Endothelial cell of umbilical vein (primary cell): ENCODE data around the gene APOH. TPM values are rescaled to one million over a fixed set of nuclear protein-coding genes. Genes with fewer than 3 reads are reported as not detected.

Experiments
- BruUV-seq: library from RNA; stranded (reverse); fragments of 400-500 nt; replicated peaks from 2 replicates; lab custom pipeline; 2021; lab: Mats Ljungman, UMichigan
- CTCF ChIA-PET: fragments of 300-600, 350-600 bp; sonication (Branson Sonifier 250); formaldehyde crosslinking; loops from one replicate; lab custom pipeline; 2021; ENCODE audit warnings: antibody characterized with exemption, inconsistent platforms; lab: Charles Lee
- POLR2A ChIA-PET: fragments of 300-600, 350-600 bp; sonication (Branson Sonifier 250); formaldehyde crosslinking; loops from one replicate; lab custom pipeline; 2021; ENCODE audit warnings: antibody characterized with exemption, inconsistent platforms; lab: Charles Lee
- DNase-seq: peaks from one replicate; pipeline ENCODE4 v3.0.0-alpha.2; 2011; ENCODE audit warnings: low read depth, low spot score
- FAIRE-seq: peaks from 2 replicates; lab custom pipeline; 2011; peaks lifted over from hg19 to GRCh38; lab: Jason Lieb, UNC
- H2AFZ ChIP-seq: 2 replicates; pipeline ENCODE4 v1.6.0; 2012; ENCODE audit warnings: low read depth, low read length, control low read depth, inconsistent platforms
- H3K27ac ChIP-seq: 2 replicates; pipeline ENCODE4 v1.5.1; 2011; ENCODE audit warnings: low read depth, mild to moderate bottlenecking, control low read depth, low read length, moderate library complexity; ENCODE audit not compliant: insufficient read depth
- H3K27me3 ChIP-seq, 2 experiments: 2 replicates each; pipeline versions ENCODE4 v1.6.0 to v1.6.1; 2011; ENCODE audit warnings: low read length in 2 of 2, mixed read lengths in 1 of 2; ENCODE audit not compliant: control insufficient read depth in 2 of 2, insufficient read depth in 2 of 2
- H3K36me3 ChIP-seq, 2 experiments: 2 replicates in 1 of 2; 3 replicates in 1 of 2; pipeline ENCODE4 v1.5.1; 2011; ENCODE audit warnings: low read length in 2 of 2, mild to moderate bottlenecking in 1 of 2, moderate library complexity in 1 of 2; ENCODE audit not compliant: control insufficient read depth in 2 of 2, insufficient read depth in 2 of 2; ENCODE audit errors: extremely low read depth in 1 of 2
- H3K4me1 ChIP-seq: 3 replicates; pipeline ENCODE4 v1.5.1; 2011; ENCODE audit warnings: mild to moderate bottlenecking, low read length; ENCODE audit not compliant: control insufficient read depth, insufficient read depth; ENCODE audit errors: extremely low read depth
- H3K4me2 ChIP-seq: 2 replicates; pipeline ENCODE4 v1.6.1; 2011; ENCODE audit warnings: low read length, control low read depth, mixed read lengths; ENCODE audit not compliant: insufficient read depth
- H3K4me3 ChIP-seq, 3 experiments: fragments of 200-600 bp in 1 of 3; sonication (generic), shearing (Covaris generic) in 1 of 3; replicated peaks in 1 of 3; 2 replicates each; pipeline ENCODE4 v1.5.1; 2011 to 2016; ENCODE audit warnings: control low read depth in 3 of 3, low read length in 3 of 3, mild to moderate bottlenecking in 2 of 3, inconsistent platforms in 1 of 3, low read depth in 1 of 3, moderate library complexity in 1 of 3; ENCODE audit not compliant: insufficient read depth in 1 of 3
- H3K79me2 ChIP-seq: 2 replicates; pipeline ENCODE4 v1.6.0; 2012; ENCODE audit warnings: low read length, inconsistent platforms; ENCODE audit not compliant: control insufficient read depth, insufficient read depth
- H3K9ac ChIP-seq: replicated peaks from 2 replicates; pipeline ENCODE3; 2011; ENCODE audit warnings: low read length, control low read depth; ENCODE audit not compliant: insufficient read depth; ENCODE audit errors: extremely low read depth
- H3K9me1 ChIP-seq: replicated peaks from 3 replicates; pipeline ENCODE4 v1.6.0; 2011; ENCODE audit warnings: mild to moderate bottlenecking, low read length; ENCODE audit not compliant: control insufficient read depth, insufficient read depth; ENCODE audit errors: extremely low read depth
- H3K9me3 ChIP-seq: replicated peaks from 2 replicates; pipeline ENCODE4 v1.5.1; 2012; ENCODE audit warnings: low read length, inconsistent platforms; ENCODE audit not compliant: control insufficient read depth, insufficient read depth
- H4K20me1 ChIP-seq: replicated peaks from 2 replicates; pipeline ENCODE3; 2011; ENCODE audit warnings: mild to moderate bottlenecking, low read length; ENCODE audit not compliant: control insufficient read depth, insufficient read depth; ENCODE audit errors: extremely low read depth
- CTCF ChIP-seq, 2 donors: IDR thresholded peaks; 1 replicate in 1 of 2; 2 replicates in 1 of 2; pipeline ENCODE4 v1.5.1; 2011; ENCODE audit warnings: low read length in 2 of 2, mild to moderate bottlenecking in 2 of 2, moderate library complexity in 2 of 2, control low read depth in 1 of 2, inconsistent platforms in 1 of 2, low read depth in 1 of 2; ENCODE audit not compliant: insufficient read depth in 1 of 2; ENCODE audit errors: extremely low read depth in 1 of 2
- EZH2 ChIP-seq: IDR thresholded peaks from 2 replicates; pipeline ENCODE4 v1.6.1; 2012; ENCODE audit warnings: borderline replicate concordance, low read depth, mild to moderate bottlenecking, moderate library complexity, low read length, inconsistent platforms; ENCODE audit not compliant: severe bottlenecking
- FOS ChIP-seq: IDR thresholded peaks from 2 replicates; pipeline ENCODE4 v1.6.1; 2011; ENCODE audit warnings: mild to moderate bottlenecking, low read length, moderate library complexity, borderline replicate concordance; ENCODE audit not compliant: insufficient read depth
- GATA2 ChIP-seq: IDR thresholded peaks from 2 replicates; pipeline ENCODE4 v1.7.0; 2011; ENCODE audit warnings: low read depth, mild to moderate bottlenecking, moderate library complexity, mixed read lengths, low read length; ENCODE audit not compliant: insufficient read length, insufficient read depth
- JUN ChIP-seq: IDR thresholded peaks from 2 replicates; pipeline ENCODE4 v1.6.1; 2011; ENCODE audit warnings: borderline replicate concordance, low read depth; ENCODE audit not compliant: insufficient read length, insufficient read depth
- MAX ChIP-seq: IDR thresholded peaks from 2 replicates; pipeline ENCODE4 v1.6.1; 2011; ENCODE audit not compliant: insufficient read depth, insufficient read length
- MYC ChIP-seq: IDR thresholded peaks from one replicate; pipeline ENCODE4 v1.6.1; 2011; ENCODE audit warnings: mild to moderate bottlenecking, low read depth, low read length
- POLR2A ChIP-seq: IDR thresholded peaks from 2 replicates; pipeline ENCODE4 v1.6.1; 2012; ENCODE audit warnings: low read depth, mild to moderate bottlenecking, control low read depth, low read length
- POLR2AphosphoS5 ChIP-seq: IDR thresholded peaks from 2 replicates; pipeline ENCODE4 v1.6.1; 2012; ENCODE audit warnings: low read depth, mild to moderate bottlenecking, control low read depth, low read length, moderate library complexity; ENCODE audit not compliant: insufficient read depth
- dilution Hi-C: fragments of 300-500 bp; cut with MboI; formaldehyde crosslinking; loops from one replicate; pipeline ENCODE4 v1.15.0; 2019; ENCODE audit warnings: low sequenced_read_pairs; ENCODE audit not compliant: extremely low pct_ligation_motif_present
- intact Hi-C: fragments of 100-400 bp; cut with micrococcal nuclease; formaldehyde crosslinking; loops from one replicate; pipeline ENCODE4 v1.10.0; 2022
- polyA plus RNA-seq, 4 experiments: library from polyadenylated mRNA; depleted of rRNA in 3 of 4; stranded (reverse) in 3 of 4; unstranded in 1 of 4; fragments of >200 nt; gene quantifications; 2 replicates each; pipeline versions ENCODE4 v1.2.1 to v1.2.3, GENCODE V29; 2011 to 2012; ENCODE audit warnings: missing spikeins in 1 of 4
- total RNA-seq: library from RNA; stranded (reverse); gene quantifications from 2 replicates; pipeline ENCODE4 v1.2.3, GENCODE V29; 2021

The APOH gene
- total and polyA plus RNA-seq, 2 donors (not counting 3 experiments of a cell fraction or from before 2014, with no cell fraction given) = not detected

GRCh38 chr17:66192378-66192687, 36.9 kb downstream of the APOH start:
- Histone ChIP-seq H3K4me2 (peak overlapping the region; percentile 92), H3K9me3 (no peaks in the 10 kb centered on the region), H3K27me3 (no peaks in the 10 kb centered on the region), H3K4me1 (peaks cover 22% of the 10 kb centered on the region), H3K9me1 (no peaks in the 10 kb centered on the region), H3K9ac (peak overlapping the region; percentile 82), H3K27ac (peak overlapping the region; percentile 50), H3K36me3 (no peaks in the 10 kb centered on the region), H3K4me3 (peak overlapping the region; percentile 76 to 92 (median 82)), H3K79me2 (peaks cover 3% of the 10 kb centered on the region), H4K20me1 (no peaks in the 10 kb centered on the region), H2AFZ (peak overlapping the region; percentile 93)
- BruUV-seq = no TSS peak
- no peak for TF ChIP-seq FOS
- TF ChIP-seq CTCF (IDR thresholded peaks at IDR 0.05; ENCODE audit: extremely low read depth in 1 of 2, insufficient read depth in 1 of 2, low read depth in 1 of 2, low read length in 2 of 2) = no peak
- TF ChIP-seq POLR2A = no peak
- TF ChIP-seq POLR2AphosphoS5 = no peak
- TF ChIP-seq EZH2 = no peak
- TF ChIP-seq MAX = no peak
- TF ChIP-seq MYC = no peak
- TF ChIP-seq GATA2 = no peak
- TF ChIP-seq JUN = no peak
- FAIRE-seq (no peak), DNase-seq (no peak)
- ChIA-PET CTCF (no interaction called here), POLR2A (no interaction called here)
- dilution Hi-C loops = no loop called here
- intact Hi-C loops = loop anchor here (5.0 kb wide), 1 partner anchor 110 kb away; the partner anchor contains the start of gene PRKCA
